GM19452 (cell line): ENCODE results near the gene MVP.
A peak's percentile ranks its signal among the peaks of the same experiment; 100 is the strongest.
"Not testable (repeated sequence)": the region's sequence is repeated elsewhere in the genome, so short reads cannot be mapped to it uniquely, and the experiment has no call there.

ENCODE experiments used
- ATAC-seq: cut with Tn5 transposase; IDR thresholded peaks from one replicate; pipeline ENCODE4 v1.9.1; 2021; ENCODE audit not compliant: unreplicated experiment

MVP gene

DNA sequence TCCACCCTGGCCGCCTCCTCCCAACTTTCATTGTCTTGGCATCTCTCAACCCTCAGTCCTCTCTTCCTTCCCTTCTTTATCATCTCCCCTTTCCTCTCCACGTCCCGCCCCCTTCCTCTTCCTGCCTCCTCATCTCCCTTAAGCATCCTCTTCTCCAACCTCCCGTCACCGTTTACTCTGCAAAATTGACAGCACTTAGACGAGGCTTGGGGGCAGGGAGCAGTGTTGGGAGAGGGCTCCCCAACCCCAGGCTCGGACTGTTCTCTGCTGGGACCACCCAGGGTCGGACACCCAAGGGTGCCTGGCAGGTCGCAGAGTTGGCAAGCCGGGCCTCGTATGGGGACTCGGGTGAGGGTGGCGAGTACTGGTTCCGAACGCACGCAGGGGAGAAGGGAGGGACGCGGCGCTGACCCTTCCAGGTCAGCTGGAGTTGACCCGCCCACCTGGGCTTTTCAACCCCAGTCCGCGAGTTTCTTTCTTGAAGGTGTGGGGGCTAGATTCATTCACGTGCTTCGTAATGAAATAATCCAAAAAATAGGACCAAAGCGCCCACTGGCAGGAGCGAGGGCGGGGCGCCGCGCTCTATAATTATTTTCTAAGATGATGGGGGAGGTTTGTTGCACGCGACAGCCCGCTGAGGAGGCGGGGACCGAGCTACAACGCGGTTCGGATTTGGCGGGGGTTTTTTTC lies 5.1 kb upstream of the MVP start:
- no peak for ATAC-seq

DNA sequence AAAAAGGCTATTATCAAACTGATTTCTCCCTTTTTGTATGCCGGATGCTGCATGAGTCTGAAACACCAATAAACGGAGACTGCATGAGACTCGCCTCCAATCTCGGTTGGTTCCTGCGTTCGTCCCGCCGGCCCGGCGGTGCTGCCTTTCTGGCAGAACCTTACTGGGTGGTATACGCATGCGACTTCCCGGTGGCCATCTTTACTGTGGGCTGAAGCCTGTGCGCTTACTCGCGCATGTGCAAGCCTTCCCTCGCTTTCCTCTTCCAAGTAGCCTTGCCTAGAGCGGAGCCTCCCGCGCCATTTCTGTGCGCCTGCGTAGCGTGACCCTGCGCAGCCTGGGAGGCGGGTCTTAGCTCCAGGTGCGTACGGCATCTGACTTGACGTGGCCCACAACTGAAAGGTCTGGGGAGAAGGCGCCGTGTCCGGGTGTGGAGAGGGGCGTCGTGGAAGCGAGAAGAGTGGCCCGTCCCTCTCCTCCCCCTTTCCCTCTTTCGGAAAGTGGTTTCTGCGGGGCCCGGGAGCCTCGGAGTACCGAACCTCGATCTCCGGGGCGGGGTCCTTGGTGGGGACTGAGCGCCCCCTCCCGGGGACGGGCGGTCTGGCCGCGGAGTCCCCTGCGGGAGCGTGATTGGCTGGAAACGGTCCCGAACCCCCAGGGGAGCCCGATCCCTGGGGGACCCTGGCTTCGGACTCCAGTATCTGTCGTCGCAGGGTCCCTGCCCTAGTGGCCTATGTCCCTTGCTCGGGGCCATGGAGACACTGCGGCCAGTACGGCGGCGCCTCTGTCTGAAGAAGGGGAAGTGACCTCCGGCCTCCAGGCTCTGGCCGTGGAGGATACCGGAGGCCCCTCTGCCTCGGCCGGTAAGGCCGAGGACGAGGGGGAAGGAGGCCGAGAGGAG lies 4.2 kb upstream of the MVP start, which contains the start of gene PAGR1:
Gene PAGR1, plus strand, starts transcription at position 360 of the 901 bp plus-strand sequence. Its CDS starts 374 bp downstream, at position 734.
- peak; percentile 59 for ATAC-seq

GRCh38 chr16:29816694-29817441 lies 3.4 kb upstream of the MVP start:
- peak; percentile 12 for ATAC-seq

- ATAC-seq, result no peak
Observed at GRCh38 chr16:29818082-29818481, 2.2 kb upstream of the MVP start.

- ATAC-seq, result no peak
Observed at GRCh38 chr16:29819506-29819905, 756 bp upstream of the MVP start.

DNA sequence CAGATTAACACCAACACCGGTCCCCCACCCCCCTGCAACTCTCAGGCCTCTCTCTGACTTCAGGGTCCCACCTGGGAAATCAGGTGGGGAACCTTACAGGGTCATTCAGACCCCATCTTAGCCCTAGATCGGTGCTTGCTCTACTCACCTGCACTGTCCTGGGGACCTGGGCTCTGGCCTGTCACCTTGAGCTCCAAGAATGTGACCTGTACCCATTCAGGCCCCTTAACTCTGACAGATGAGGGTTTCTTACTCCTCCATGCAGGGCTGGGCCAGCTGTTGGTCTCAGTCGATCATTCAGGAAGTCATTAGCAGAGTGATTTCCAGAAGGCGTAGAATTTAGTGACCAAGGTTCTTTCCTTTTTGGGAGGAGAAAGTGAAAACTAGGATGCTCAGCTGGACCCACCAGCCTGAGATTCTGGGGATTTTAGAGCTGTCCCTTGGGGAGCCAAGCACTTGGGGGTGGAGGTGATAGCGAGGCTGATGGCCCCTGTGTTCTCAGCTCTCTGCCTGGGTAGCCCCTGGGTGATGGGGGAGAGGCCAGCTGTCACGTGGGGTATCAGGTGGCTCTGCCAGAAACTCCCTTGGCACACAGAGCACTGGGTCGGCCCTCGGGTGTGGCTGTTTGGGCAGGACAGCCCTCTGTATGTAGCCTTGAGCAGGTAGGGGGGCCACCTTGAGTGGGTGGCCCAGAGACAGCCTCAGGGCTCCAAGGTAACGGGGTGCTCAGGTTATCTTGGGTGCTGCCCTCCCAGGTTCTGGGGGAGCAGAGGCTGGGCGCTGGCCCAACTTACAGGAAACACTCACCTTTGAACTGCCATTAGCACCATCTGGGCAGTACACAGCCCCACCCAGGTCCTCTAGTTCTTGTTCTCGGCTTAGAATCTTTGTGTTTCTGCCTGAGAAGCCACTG lies 724 bp downstream of the MVP start:
- peak; percentile 43 for ATAC-seq

GRCh38 chr16:29821643-29822115 lies 1.4 kb downstream of the MVP start:
- ATAC-seq, result no peak

GRCh38 chr16:29824589-29825144 lies 4.4 kb downstream of the MVP start:
- no peak for ATAC-seq

DNA sequence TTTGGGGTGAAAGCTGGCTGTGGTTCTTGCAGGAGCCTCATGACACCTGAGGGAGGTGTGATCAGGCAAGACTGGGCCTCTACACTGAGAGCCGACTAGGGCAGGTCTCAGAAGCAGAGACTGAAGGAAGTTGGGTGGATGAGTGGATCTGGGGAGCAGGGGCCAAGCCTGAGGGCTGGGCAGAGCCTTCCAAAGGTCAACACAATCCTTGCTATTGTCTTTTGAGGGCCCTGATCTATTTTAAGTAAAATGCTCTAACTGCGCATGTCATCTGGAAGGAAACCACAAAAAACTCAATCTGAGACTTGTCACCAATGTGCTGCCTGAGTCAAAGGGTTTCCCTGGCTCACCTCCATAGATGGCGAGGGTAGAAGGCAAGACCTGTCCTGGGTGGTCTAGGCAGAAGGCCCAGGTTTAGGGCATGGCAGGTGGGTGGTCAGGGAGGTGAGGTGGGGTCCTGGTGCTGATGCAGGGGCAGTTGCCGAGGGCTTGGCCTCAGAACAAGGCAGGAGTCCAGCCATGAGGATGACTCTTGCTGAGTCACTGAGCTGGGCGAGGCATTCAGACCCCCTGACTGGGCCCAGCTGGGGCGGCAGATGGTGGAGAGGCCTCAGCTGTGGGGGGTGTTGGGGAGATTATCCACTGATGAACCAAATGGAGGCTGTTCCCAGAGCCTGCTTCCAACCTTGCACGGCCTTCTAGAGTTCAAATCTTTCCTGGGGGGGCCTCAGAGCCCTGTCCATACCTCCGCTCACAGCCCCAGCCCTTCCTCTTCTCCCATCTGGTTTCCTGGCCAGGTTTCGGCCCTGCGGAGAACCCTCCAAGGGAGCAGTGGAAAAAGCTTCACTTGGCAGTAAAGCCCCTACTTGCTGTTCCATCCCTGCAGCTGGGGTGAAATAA lies 5.1 kb downstream of the MVP start:
- ATAC-seq, result no peak

- ATAC-seq, result no peak
Observed at GRCh38 chr16:29826342-29826695, 6.1 kb downstream of the MVP start.

GRCh38 chr16:29830774-29831173 lies 10.5 kb downstream of the MVP start:
- no peak for ATAC-seq

DNA sequence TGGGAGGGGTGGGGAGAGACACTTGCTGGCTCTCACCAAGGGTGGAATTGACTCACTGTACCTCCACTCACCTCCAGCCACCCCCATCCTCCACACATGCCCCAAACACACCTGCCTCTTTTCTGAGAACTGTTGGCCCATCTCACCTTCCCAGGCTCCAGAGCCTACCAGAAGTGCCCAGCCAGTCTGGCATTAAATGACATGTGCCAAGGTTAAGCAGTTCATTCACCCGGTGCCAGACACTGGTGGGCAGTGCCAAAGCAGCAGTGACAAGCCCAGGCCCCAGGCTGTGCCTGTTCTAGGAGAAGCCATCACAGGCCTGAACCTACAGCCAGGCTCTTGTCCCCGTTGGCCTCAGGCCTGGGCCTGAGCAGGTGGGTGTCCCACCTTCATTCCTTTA lies 11.2 kb downstream of the MVP start:
- no peak for ATAC-seq

- not testable (repeated sequence) for ATAC-seq
Observed at GRCh38 chr16:29833219-29833618, 13.0 kb downstream of the MVP start.

GRCh38 chr16:29834079-29834478 lies 13.8 kb downstream of the MVP start:
- no peak for ATAC-seq

GRCh38 chr16:29835926-29836325 lies 15.7 kb downstream of the MVP start:
- ATAC-seq, result no peak

GRCh38 chr16:29836623-29837022 lies 16.4 kb downstream of the MVP start:
- ATAC-seq, result no peak

GRCh38 chr16:29837841-29838240 lies 17.6 kb downstream of the MVP start:
- ATAC-seq, result no peak

- no peak for ATAC-seq
Observed at GRCh38 chr16:29839822-29840221, 19.6 kb downstream of the MVP start.

- no peak for ATAC-seq
Observed at GRCh38 chr16:29840240-29840639, 20.0 kb downstream of the MVP start.
